IMR-90 (cell line): ENCODE data around the gene CDH13. TPM values are rescaled to one million over a fixed set of nuclear protein-coding genes. Genes with fewer than 3 reads are reported as not detected.

Source experiments
- ATAC-seq: fragments of 200-7000 bp; cut with Tn5 transposase; 2 replicates; pipeline ENCODE4 v1.9.1; 2020; ENCODE audit warnings: low read depth, mild to moderate bottlenecking, moderate library complexity
- BruUV-seq: library from RNA; stranded (reverse); fragments of 400-500 nt; replicated peaks from 2 replicates; lab custom pipeline; 2021; lab: Mats Ljungman, UMichigan
- CTCF ChIA-PET: fragments of 300-600 bp; formaldehyde crosslinking; extraction: SDS; loops from one replicate; lab custom pipeline; 2021; ENCODE audit warnings: antibody characterized with exemption; lab: Yijun Ruan, JAX
- POLR2A ChIA-PET: fragments of 300-600 bp; sonication (Branson Sonifier 250); formaldehyde crosslinking; loops from one replicate; lab custom pipeline; 2022; ENCODE audit warnings: antibody characterized with exemption; ENCODE audit not compliant: unreplicated experiment; lab: Charles Lee
- DNase-seq: peaks from one replicate; pipeline ENCODE4 v3.0.0; 2013
- H2AFZ ChIP-seq: replicated peaks from 2 replicates; pipeline ENCODE3; 2013; ENCODE audit warnings: low read length, mild to moderate bottlenecking; ENCODE audit not compliant: poor library complexity
- H2AK5ac ChIP-seq: 2 replicates; pipeline ENCODE4 v1.6.1; 2013; ENCODE audit warnings: low read depth, low read length, inconsistent platforms
- H2AK9ac ChIP-seq: replicated peaks from 2 replicates; pipeline ENCODE3; 2013; ENCODE audit warnings: mild to moderate bottlenecking, low read depth, low read length, moderate library complexity; ENCODE audit not compliant: poor library complexity
- H2BK120ac ChIP-seq: 2 replicates; pipeline ENCODE4 v1.6.1; 2013; ENCODE audit warnings: low read depth, low read length, inconsistent platforms
- H2BK15ac ChIP-seq: 3 replicates; pipeline ENCODE4 v1.6.1; 2013; ENCODE audit warnings: low read depth, low read length, inconsistent platforms
- H2BK20ac ChIP-seq: 2 replicates; pipeline ENCODE4 v1.6.1; 2013; ENCODE audit warnings: low read depth, mild to moderate bottlenecking, inconsistent platforms, low read length, moderate library complexity
- H2BK5ac ChIP-seq: 2 replicates; pipeline ENCODE4 v1.6.1; 2013; ENCODE audit warnings: mild to moderate bottlenecking, low read depth, low read length, inconsistent platforms; ENCODE audit not compliant: poor library complexity, severe bottlenecking
- H3K14ac ChIP-seq: replicated peaks from 2 replicates; pipeline ENCODE4 v1.6.1; 2013; ENCODE audit warnings: low read depth, low read length, inconsistent platforms
- H3K18ac ChIP-seq: 2 replicates; pipeline ENCODE4 v1.6.1; 2013; ENCODE audit warnings: low read depth, low read length, control low read depth
- H3K23ac ChIP-seq: 2 replicates; pipeline ENCODE4 v1.6.1; 2013; ENCODE audit warnings: low read depth, low read length, inconsistent platforms
- H3K27ac ChIP-seq: 2 replicates; pipeline ENCODE4 v1.5.1; 2013; ENCODE audit warnings: mild to moderate bottlenecking, control low read depth, low read length; ENCODE audit not compliant: insufficient read depth
- H3K27me3 ChIP-seq: 2 replicates; pipeline ENCODE4 v1.6.1; 2013; ENCODE audit warnings: low read length; ENCODE audit not compliant: control insufficient read depth, insufficient read depth
- H3K36me3 ChIP-seq: 2 replicates; pipeline ENCODE4 v1.6.1; 2013; ENCODE audit warnings: low read length, mixed read lengths; ENCODE audit not compliant: control insufficient read depth, insufficient read depth
- H3K4ac ChIP-seq: 2 replicates; pipeline ENCODE4 v1.6.1; 2013; ENCODE audit warnings: low read depth, low read length, inconsistent platforms
- H3K4me1 ChIP-seq: 2 replicates; pipeline ENCODE4 v1.6.1; 2013; ENCODE audit warnings: low read length, mixed read lengths; ENCODE audit not compliant: control insufficient read depth, insufficient read depth
- H3K4me2 ChIP-seq: 2 replicates; pipeline ENCODE4 v1.6.1; 2013; ENCODE audit warnings: low read depth, mild to moderate bottlenecking, control low read depth, low read length, moderate library complexity
- H3K4me3 ChIP-seq: 2 replicates; pipeline ENCODE4 v1.5.1; 2013; ENCODE audit warnings: low read depth, mild to moderate bottlenecking, control low read depth, low read length, moderate library complexity; ENCODE audit not compliant: insufficient read depth
- H3K56ac ChIP-seq: 2 replicates; pipeline ENCODE4 v1.6.1; 2013; ENCODE audit warnings: low read length, inconsistent platforms; ENCODE audit not compliant: insufficient read depth; ENCODE audit errors: extremely low read depth
- H3K79me1 ChIP-seq, 2 experiments: 2 replicates each; pipeline ENCODE4 v1.6.1; 2013; ENCODE audit warnings: low read length in 2 of 2, inconsistent platforms in 1 of 2, low read depth in 1 of 2
- H3K9ac ChIP-seq: 2 replicates; pipeline ENCODE4 v1.6.1; 2013; ENCODE audit warnings: low read depth, low read length, control low read depth
- H3K9me1 ChIP-seq: 2 replicates; pipeline ENCODE4 v1.6.1; 2013; ENCODE audit warnings: low read length, inconsistent platforms; ENCODE audit not compliant: insufficient read depth
- H3K9me3 ChIP-seq: 2 replicates; pipeline ENCODE4 v1.6.1; 2013; ENCODE audit warnings: low read length; ENCODE audit not compliant: control insufficient read depth, insufficient read depth
- H4K20me1 ChIP-seq: 2 replicates; pipeline ENCODE4 v1.6.1; 2013; ENCODE audit warnings: low read length, inconsistent platforms; ENCODE audit not compliant: insufficient read depth
- H4K5ac ChIP-seq: 2 replicates; pipeline ENCODE4 v1.6.1; 2013; ENCODE audit warnings: mild to moderate bottlenecking, low read depth, low read length, control low read depth
- H4K8ac ChIP-seq, 2 experiments: 2 replicates each; pipeline ENCODE4 v1.6.1; 2013; ENCODE audit warnings: low read depth in 2 of 2, low read length in 2 of 2, control low read depth in 1 of 2, inconsistent platforms in 1 of 2
- H4K91ac ChIP-seq: 2 replicates; pipeline ENCODE4 v1.6.1; 2013; ENCODE audit warnings: low read depth, low read length, inconsistent platforms; ENCODE audit not compliant: insufficient read depth
- BHLHE40 ChIP-seq: fragments of 150-350 bp; IDR thresholded peaks from 2 replicates; pipeline ENCODE4 v1.6.1; 2016; ENCODE audit warnings: mild to moderate bottlenecking, low read depth, low read length
- CEBPB ChIP-seq: IDR thresholded peaks from 2 replicates; pipeline ENCODE4 v1.6.1; 2012; ENCODE audit warnings: low read depth, low read length, improper control_type of control experiment
- CHD1 ChIP-seq: IDR thresholded peaks from 2 replicates; pipeline ENCODE4 v1.6.1; 2012; ENCODE audit warnings: low read depth, low read length, improper control_type of control experiment
- ELK1 ChIP-seq: fragments of 150-350 bp; IDR thresholded peaks from 2 replicates; pipeline ENCODE4 v1.6.1; 2016; ENCODE audit warnings: low read depth, mild to moderate bottlenecking, low read length, moderate library complexity, borderline replicate concordance
- FOS ChIP-seq: fragments of 150-350 bp; IDR thresholded peaks from 2 replicates; pipeline ENCODE4 v1.6.1; 2016; ENCODE audit warnings: low read depth, low read length
- MAFK ChIP-seq: IDR thresholded peaks from 2 replicates; pipeline ENCODE4 v1.6.1; 2012; ENCODE audit warnings: low read depth, low read length, improper control_type of control experiment
- MAZ ChIP-seq: IDR thresholded peaks from 2 replicates; pipeline ENCODE4 v1.6.1; 2012; ENCODE audit warnings: low read depth, mild to moderate bottlenecking, low read length, improper control_type of control experiment, moderate library complexity, borderline replicate concordance
- MXI1 ChIP-seq: IDR thresholded peaks from 2 replicates; pipeline ENCODE4 v1.6.1; 2012; ENCODE audit warnings: low read depth, mild to moderate bottlenecking, low read length, moderate library complexity, borderline replicate concordance
- NFE2L2 ChIP-seq: fragments of 150-350 bp; IDR thresholded peaks from 2 replicates; pipeline ENCODE4 v1.6.1; 2016; ENCODE audit warnings: low read depth, mild to moderate bottlenecking, low read length
- POLR2A ChIP-seq: IDR thresholded peaks from 2 replicates; pipeline ENCODE4 v1.6.1; 2012; ENCODE audit warnings: mild to moderate bottlenecking, low read depth, low read length
- RAD21 ChIP-seq: IDR thresholded peaks from 2 replicates; pipeline ENCODE4 v1.6.1; 2012; ENCODE audit warnings: low read length, improper control_type of control experiment
- RCOR1 ChIP-seq: IDR thresholded peaks from 2 replicates; pipeline ENCODE4 v1.6.1; 2012; ENCODE audit warnings: mild to moderate bottlenecking, low read length, improper control_type of control experiment; ENCODE audit not compliant: insufficient replicate concordance
- RFX5 ChIP-seq: IDR thresholded peaks from 2 replicates; pipeline ENCODE4 v1.8.0; 2012; ENCODE audit warnings: low read depth, mild to moderate bottlenecking, low read length, moderate library complexity
- SMC3 ChIP-seq: fragments of 150-350 bp; IDR thresholded peaks from 2 replicates; pipeline ENCODE4 v1.6.1; 2016; ENCODE audit warnings: low read depth, mild to moderate bottlenecking, antibody characterized with exemption, low read length, moderate library complexity
- WGBS, 2 experiments: methylation state at CpG; one replicate each; pipeline versions ENCODE4 v1.1.5 to v1.1.7; 2013; ENCODE audit warnings: missing lambda C conversion rate in 2 of 2; ENCODE audit not compliant: insufficient read length in 1 of 2; ENCODE audit errors: extremely low coverage in 2 of 2; 5-methylcytosine and 5-hydroxymethylcytosine counted together
- dilution Hi-C: fragments of 300-500 bp; cut with HindIII; formaldehyde crosslinking; loops from one replicate; pipeline ENCODE4 v1.14.3; 2018; ENCODE audit warnings: low sequenced_read_pairs; ENCODE audit not compliant: unreplicated experiment
- in situ Hi-C: fragments of 300-500 bp; cut with MboI; formaldehyde crosslinking; loops from 3 replicates; pipeline ENCODE4 v1.14.3; 2019; ENCODE audit warnings: low sequenced_read_pairs, inconsistent platforms, mixed read lengths
- intact Hi-C: fragments of 100-400 bp; cut with micrococcal nuclease; formaldehyde crosslinking; loops from 2 replicates; pipeline ENCODE4 v1.10.0; 2022
- polyA plus RNA-seq, 3 experiments: library from polyadenylated mRNA; depleted of rRNA; stranded (reverse); fragments of >200 nt; gene quantifications; 2 replicates each; pipeline ENCODE4 v1.2.3, GENCODE V29; 2012; ENCODE audit warnings: low replicate concordance in 1 of 3
- total RNA-seq: library from RNA; depleted of rRNA; stranded (reverse); fragments of >200 nt; gene quantifications from 2 replicates; pipeline ENCODE4 v1.2.3, GENCODE V29; 2012
- TF ChIP-seq, protein P1 (sequence below): fragments of 150-350 bp; IDR thresholded peaks from 2 replicates; pipeline ENCODE4 v1.6.1; 2017; ENCODE audit warnings: mild to moderate bottlenecking, antibody characterized with exemption, low read length, low read depth
- TF ChIP-seq, protein P2 (sequence below): conservative IDR thresholded peaks from 2 replicates; pipeline ENCODE4 v1.5.1; 2012; ENCODE audit warnings: mild to moderate bottlenecking, low read depth, low read length, improper control_type of control experiment

CDH13 gene
- total and polyA plus RNA-seq, 2 of the 4 experiments (the other 2 are of a cell fraction): 61.6 to 74.7 TPM

- POLR2A ChIA-PET: no interaction called here
- Histone ChIP-seq H2BK5ac (no peak overlapping the region), H3K9ac (no peak overlapping the region), H3K4me3 (no peak overlapping the region), H2AK9ac (no peak overlapping the region), H3K9me3 (no peaks in the 10 kb centered on the region), H3K27ac (no peak overlapping the region), H2BK15ac (no peak overlapping the region), H4K91ac (no peak overlapping the region), H3K27me3 (no peaks in the 10 kb centered on the region), H3K79me1 (no peaks in the 10 kb centered on the region), H3K36me3 (no peaks in the 10 kb centered on the region), H3K9me1 (no peaks in the 10 kb centered on the region), H2AFZ (no peak overlapping the region), H4K8ac (no peak overlapping the region), H3K4ac (no peak overlapping the region), H3K56ac (no peak overlapping the region), H2BK20ac (no peak overlapping the region), H3K14ac (no peak overlapping the region), H3K23ac (no peak overlapping the region), H3K4me1 (no peaks in the 10 kb centered on the region), H3K18ac (no peak overlapping the region), H3K4me2 (no peak overlapping the region), H4K5ac (no peak overlapping the region), H4K20me1 (no peaks in the 10 kb centered on the region), H2BK120ac (no peak overlapping the region), H2AK5ac (no peak overlapping the region)
- ATAC-seq (no peak), DNase-seq (no peak)
- CTCF ChIA-PET: no interaction called here
- intact Hi-C loops (no loop called here), in situ Hi-C loops (no loop called here), dilution Hi-C loops (no loop called here)
- BruUV-seq: no TSS peak
- 41% methylated on average over 3 of the region's 9 CpGs; no CpG with 5 or more reads in 1 of the 2 experiments for WGBS, 2 experiments
- TF ChIP-seq ELK1 (no peak), CHD1 (no peak), MAZ (no peak), SMC3 (no peak), CEBPB (no peak), RCOR1 (no peak), BHLHE40 (no peak), RFX5 (no peak), NFE2L2 (no peak), MXI1 (no peak), FOS (no peak), RAD21 (no peak), POLR2A (no peak), MAFK (no peak)
- TF ChIP-seq, protein P1, sequence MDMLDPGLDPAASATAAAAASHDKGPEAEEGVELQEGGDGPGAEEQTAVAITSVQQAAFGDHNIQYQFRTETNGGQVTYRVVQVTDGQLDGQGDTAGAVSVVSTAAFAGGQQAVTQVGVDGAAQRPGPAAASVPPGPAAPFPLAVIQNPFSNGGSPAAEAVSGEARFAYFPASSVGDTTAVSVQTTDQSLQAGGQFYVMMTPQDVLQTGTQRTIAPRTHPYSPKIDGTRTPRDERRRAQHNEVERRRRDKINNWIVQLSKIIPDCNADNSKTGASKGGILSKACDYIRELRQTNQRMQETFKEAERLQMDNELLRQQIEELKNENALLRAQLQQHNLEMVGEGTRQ: no peak
- TF ChIP-seq, protein P2, sequence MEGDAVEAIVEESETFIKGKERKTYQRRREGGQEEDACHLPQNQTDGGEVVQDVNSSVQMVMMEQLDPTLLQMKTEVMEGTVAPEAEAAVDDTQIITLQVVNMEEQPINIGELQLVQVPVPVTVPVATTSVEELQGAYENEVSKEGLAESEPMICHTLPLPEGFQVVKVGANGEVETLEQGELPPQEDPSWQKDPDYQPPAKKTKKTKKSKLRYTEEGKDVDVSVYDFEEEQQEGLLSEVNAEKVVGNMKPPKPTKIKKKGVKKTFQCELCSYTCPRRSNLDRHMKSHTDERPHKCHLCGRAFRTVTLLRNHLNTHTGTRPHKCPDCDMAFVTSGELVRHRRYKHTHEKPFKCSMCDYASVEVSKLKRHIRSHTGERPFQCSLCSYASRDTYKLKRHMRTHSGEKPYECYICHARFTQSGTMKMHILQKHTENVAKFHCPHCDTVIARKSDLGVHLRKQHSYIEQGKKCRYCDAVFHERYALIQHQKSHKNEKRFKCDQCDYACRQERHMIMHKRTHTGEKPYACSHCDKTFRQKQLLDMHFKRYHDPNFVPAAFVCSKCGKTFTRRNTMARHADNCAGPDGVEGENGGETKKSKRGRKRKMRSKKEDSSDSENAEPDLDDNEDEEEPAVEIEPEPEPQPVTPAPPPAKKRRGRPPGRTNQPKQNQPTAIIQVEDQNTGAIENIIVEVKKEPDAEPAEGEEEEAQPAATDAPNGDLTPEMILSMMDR: no peak
Measured at GRCh38 chr16:83793179-83793578, 1166.4 kb downstream of the CDH13 start.
